Mammary epithelial cell (primary cell): ENCODE measurements around the gene VAV2.

ENCODE experiments used
- EZH2 ChIP-seq: IDR thresholded peaks from 2 replicates; pipeline ENCODE4 v1.6.1; 2012; ENCODE audit warnings: low read length, inconsistent platforms, borderline replicate concordance
- TF ChIP-seq, protein P1 (sequence below), 2 donors: IDR thresholded peaks in 1 of 2; conservative IDR thresholded peaks in 1 of 2; 2 replicates each; pipeline ENCODE4 v1.5.1; 2011 to 2012; ENCODE audit warnings: inconsistent platforms in 2 of 2, low read length in 2 of 2, mild to moderate bottlenecking in 2 of 2, control low read depth in 1 of 2, low read depth in 1 of 2; ENCODE audit not compliant: insufficient read depth in 1 of 2; ENCODE audit errors: extremely low read depth in 1 of 2

- TF ChIP-seq, protein P1, sequence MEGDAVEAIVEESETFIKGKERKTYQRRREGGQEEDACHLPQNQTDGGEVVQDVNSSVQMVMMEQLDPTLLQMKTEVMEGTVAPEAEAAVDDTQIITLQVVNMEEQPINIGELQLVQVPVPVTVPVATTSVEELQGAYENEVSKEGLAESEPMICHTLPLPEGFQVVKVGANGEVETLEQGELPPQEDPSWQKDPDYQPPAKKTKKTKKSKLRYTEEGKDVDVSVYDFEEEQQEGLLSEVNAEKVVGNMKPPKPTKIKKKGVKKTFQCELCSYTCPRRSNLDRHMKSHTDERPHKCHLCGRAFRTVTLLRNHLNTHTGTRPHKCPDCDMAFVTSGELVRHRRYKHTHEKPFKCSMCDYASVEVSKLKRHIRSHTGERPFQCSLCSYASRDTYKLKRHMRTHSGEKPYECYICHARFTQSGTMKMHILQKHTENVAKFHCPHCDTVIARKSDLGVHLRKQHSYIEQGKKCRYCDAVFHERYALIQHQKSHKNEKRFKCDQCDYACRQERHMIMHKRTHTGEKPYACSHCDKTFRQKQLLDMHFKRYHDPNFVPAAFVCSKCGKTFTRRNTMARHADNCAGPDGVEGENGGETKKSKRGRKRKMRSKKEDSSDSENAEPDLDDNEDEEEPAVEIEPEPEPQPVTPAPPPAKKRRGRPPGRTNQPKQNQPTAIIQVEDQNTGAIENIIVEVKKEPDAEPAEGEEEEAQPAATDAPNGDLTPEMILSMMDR (conservative IDR thresholded peaks at IDR 0.05 in 1 of 2, IDR thresholded peaks at IDR 0.05 in 1 of 2; ENCODE audit: extremely low read depth in 1 of 2, insufficient read depth in 1 of 2, low read depth in 1 of 2, low read length in 2 of 2), result no peak
- TF ChIP-seq EZH2, result no peak
Measured at GRCh38 chr9:134027561-134027960, 35.4 kb upstream of the VAV2 start.
